GM12878 (cell line): ENCODE measurements around the gene FAM53B. TPM values are rescaled to one million over a fixed set of nuclear protein-coding genes. Genes with fewer than 3 reads are reported as not detected.

Source experiments
- CBX3 ChIP-seq: fragments of 200-600 bp; sonication (generic); IDR thresholded peaks from 2 replicates; pipeline ENCODE4 v1.6.1; 2016; ENCODE audit warnings: low read depth, borderline replicate concordance
- CBX5 ChIP-seq: sonication (generic); IDR thresholded peaks from 2 replicates; pipeline ENCODE4 v1.6.1; 2016; ENCODE audit warnings: low read depth, moderate library complexity, mild to moderate bottlenecking, inconsistent platforms
- GABPA ChIP-seq: IDR thresholded peaks from 2 replicates; pipeline ENCODE4 v1.6.1; 2014; ENCODE audit warnings: antibody characterized with exemption, low read depth, mild to moderate bottlenecking, inconsistent platforms
- MXI1 ChIP-seq: fragments of 150-350 bp; IDR thresholded peaks from 2 replicates; pipeline ENCODE4 v1.6.1; 2011; ENCODE audit warnings: low read depth, mild to moderate bottlenecking, inconsistent platforms, low read length, improper control_type of control experiment
- MYB ChIP-seq: fragments of 150-350 bp; IDR thresholded peaks from 2 replicates; pipeline ENCODE4 v1.6.1; 2014; ENCODE audit warnings: mild to moderate bottlenecking, low read depth, low read length, borderline replicate concordance
- RUNX3 ChIP-seq: IDR thresholded peaks from 2 replicates; pipeline ENCODE4 v1.6.1; 2012; ENCODE audit warnings: low read length, inconsistent platforms
- SREBF1 ChIP-seq: IDR thresholded peaks from 2 replicates; pipeline ENCODE4 v1.6.1; 2012; ENCODE audit warnings: mild to moderate bottlenecking, low read length
- SRF ChIP-seq, 2 experiments: IDR thresholded peaks; 2 replicates each; pipeline ENCODE4 v1.6.1; 2011; ENCODE audit warnings: low read depth in 2 of 2, low read length in 2 of 2, mild to moderate bottlenecking in 1 of 2, moderate library complexity in 1 of 2
- TCF12 ChIP-seq: IDR thresholded peaks from 2 replicates; pipeline ENCODE4 v1.6.1; 2011; ENCODE audit warnings: low read depth, mild to moderate bottlenecking, low read length
- WRNIP1 ChIP-seq: IDR thresholded peaks from 2 replicates; pipeline ENCODE4 v1.6.1; 2011; ENCODE audit warnings: low read depth, low read length, improper control_type of control experiment, borderline replicate concordance
- ZBTB40 ChIP-seq: fragments of 450-650 bp; IDR thresholded peaks from 2 replicates; pipeline ENCODE4 v1.6.1; 2016; ENCODE audit warnings: mild to moderate bottlenecking, moderate library complexity, borderline replicate concordance
- ZNF274 ChIP-seq: IDR thresholded peaks from one replicate; pipeline ENCODE4 v1.8.0; 2011; ENCODE audit not compliant: insufficient read length, insufficient read depth
- polyA plus RNA-seq, 11 experiments: library from polyadenylated mRNA; depleted of rRNA in 4 of 11; unstranded in 6 of 11; stranded (reverse) in 5 of 11; fragments of >200 nt; fragmentation: Nextera tagmentation in 4 of 11; fragmentation: Illumina TruSeq in 1 of 11; extraction: Ambion mirVana in 4 of 11; extraction: Trizol in 1 of 11; gene quantifications; 1 replicate in 1 of 11; 2 replicates in 10 of 11; pipeline versions ENCODE4 v1.2.1 to v1.2.3, GENCODE V29; 2011 to 2016; ENCODE audit warnings: inconsistent platforms in 2 of 11, missing spikeins in 2 of 11, low read depth in 1 of 11
- total RNA-seq, 4 experiments: library from RNA; depleted of rRNA in 3 of 4; stranded (reverse); fragments of >200 nt in 3 of 4; fragmentation: Illumina TruSeq in 1 of 4; extraction: Trizol in 1 of 4; gene quantifications; 2 replicates each; pipeline versions ENCODE4 v1.2.1 to v1.2.3, GENCODE V29; 2013 to 2021
- TF ChIP-seq, protein P1 (sequence below): fragments of 450-650 bp; formaldehyde crosslinking; IDR thresholded peaks from 2 replicates; pipeline ENCODE4 v1.4.0; 2022; ENCODE audit warnings: mild to moderate bottlenecking, moderate library complexity
- TF ChIP-seq, protein P2 (sequence below): fragments of 450-650 bp; IDR thresholded peaks from 2 replicates; pipeline ENCODE4 v1.6.1; 2017; ENCODE audit warnings: mild to moderate bottlenecking, moderate library complexity
- TF ChIP-seq, protein P3 (sequence below): IDR thresholded peaks from 2 replicates; pipeline ENCODE4 v1.6.1; 2011; ENCODE audit warnings: low read depth, mild to moderate bottlenecking, low read length, moderate library complexity, borderline replicate concordance; ENCODE audit errors: extremely low read depth

Gene FAM53B
- total and polyA plus RNA-seq, 10 of the 15 experiments (the other 5 are each of a cell fraction or from before 2014, with no cell fraction given) = 0.05 to 26.3 (median 8.1) TPM

DNA sequence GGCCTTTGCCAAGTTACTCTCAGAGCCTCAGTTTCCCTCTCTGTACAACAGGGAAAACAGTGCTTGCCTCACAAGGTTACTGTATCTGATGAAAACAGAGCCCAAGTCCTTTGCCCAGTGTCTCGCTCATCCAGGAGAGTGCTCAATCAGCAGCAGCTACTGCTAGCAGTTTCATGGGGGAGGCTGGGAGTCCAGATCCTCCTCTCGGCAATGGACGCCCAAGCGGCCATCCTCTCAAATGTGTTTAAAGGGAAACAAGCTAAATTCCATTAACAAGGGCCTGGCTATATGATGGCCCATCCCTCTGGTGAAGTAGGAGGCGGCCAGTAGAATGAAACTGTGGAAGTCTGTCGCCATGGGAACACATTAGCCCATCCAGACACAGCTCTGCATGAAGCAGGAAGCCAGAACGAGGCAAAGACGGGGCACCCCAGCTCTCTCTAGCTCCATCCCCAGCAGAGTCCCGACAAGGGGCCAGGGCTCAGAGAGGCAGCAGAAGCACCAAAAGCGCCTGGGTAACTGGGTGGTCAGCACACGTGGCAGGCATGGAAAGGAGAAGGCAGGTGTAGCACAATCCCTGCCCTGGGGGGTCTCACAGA lies 35.2 kb downstream of the FAM53B start (continued):
- TF ChIP-seq, protein P1, sequence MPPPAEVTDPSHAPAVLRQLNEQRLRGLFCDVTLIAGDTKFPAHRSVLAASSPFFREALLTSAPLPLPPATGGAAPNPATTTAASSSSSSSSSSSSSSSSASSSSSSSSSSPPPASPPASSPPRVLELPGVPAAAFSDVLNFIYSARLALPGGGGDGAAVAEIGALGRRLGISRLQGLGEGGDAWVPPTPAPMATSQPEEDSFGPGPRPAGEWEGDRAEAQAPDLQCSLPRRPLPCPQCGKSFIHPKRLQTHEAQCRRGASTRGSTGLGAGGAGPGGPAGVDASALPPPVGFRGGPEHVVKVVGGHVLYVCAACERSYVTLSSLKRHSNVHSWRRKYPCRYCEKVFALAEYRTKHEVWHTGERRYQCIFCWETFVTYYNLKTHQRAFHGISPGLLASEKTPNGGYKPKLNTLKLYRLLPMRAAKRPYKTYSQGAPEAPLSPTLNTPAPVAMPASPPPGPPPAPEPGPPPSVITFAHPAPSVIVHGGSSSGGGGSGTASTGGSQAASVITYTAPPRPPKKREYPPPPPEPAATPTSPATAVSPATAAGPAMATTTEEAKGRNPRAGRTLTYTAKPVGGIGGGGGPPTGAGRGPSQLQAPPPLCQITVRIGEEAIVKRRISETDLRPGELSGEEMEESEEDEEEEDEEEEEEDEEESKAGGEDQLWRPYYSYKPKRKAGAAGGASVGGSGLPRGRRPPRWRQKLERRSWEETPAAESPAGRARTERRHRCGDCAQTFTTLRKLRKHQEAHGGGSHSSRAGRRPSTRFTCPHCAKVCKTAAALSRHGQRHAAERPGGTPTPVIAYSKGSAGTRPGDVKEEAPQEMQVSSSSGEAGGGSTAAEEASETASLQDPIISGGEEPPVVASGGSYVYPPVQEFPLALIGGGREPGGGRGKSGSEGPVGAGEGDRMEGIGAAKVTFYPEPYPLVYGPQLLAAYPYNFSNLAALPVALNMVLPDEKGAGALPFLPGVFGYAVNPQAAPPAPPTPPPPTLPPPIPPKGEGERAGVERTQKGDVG = no peak
- TF ChIP-seq CBX5 (no peak), CBX3 (no peak), TCF12 (no peak), ZNF274 (no peak), WRNIP1 (no peak), RUNX3 (no peak), GABPA (no peak), ZBTB40 (no peak), MYB (no peak), MXI1 (no peak), SRF (IDR thresholded peaks at IDR 0.05; ENCODE audit: low read depth in 2 of 2, low read length in 2 of 2) (no peak), SREBF1 (no peak)
- TF ChIP-seq, protein P2, sequence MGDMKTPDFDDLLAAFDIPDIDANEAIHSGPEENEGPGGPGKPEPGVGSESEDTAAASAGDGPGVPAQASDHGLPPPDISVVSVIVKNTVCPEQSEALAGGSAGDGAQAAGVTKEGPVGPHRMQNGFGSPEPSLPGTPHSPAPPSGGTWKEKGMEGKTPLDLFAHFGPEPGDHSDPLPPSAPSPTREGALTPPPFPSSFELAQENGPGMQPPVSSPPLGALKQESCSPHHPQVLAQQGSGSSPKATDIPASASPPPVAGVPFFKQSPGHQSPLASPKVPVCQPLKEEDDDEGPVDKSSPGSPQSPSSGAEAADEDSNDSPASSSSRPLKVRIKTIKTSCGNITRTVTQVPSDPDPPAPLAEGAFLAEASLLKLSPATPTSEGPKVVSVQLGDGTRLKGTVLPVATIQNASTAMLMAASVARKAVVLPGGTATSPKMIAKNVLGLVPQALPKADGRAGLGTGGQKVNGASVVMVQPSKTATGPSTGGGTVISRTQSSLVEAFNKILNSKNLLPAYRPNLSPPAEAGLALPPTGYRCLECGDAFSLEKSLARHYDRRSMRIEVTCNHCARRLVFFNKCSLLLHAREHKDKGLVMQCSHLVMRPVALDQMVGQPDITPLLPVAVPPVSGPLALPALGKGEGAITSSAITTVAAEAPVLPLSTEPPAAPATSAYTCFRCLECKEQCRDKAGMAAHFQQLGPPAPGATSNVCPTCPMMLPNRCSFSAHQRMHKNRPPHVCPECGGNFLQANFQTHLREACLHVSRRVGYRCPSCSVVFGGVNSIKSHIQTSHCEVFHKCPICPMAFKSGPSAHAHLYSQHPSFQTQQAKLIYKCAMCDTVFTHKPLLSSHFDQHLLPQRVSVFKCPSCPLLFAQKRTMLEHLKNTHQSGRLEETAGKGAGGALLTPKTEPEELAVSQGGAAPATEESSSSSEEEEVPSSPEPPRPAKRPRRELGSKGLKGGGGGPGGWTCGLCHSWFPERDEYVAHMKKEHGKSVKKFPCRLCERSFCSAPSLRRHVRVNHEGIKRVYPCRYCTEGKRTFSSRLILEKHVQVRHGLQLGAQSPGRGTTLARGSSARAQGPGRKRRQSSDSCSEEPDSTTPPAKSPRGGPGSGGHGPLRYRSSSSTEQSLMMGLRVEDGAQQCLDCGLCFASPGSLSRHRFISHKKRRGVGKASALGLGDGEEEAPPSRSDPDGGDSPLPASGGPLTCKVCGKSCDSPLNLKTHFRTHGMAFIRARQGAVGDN = no peak
- TF ChIP-seq, protein P3, sequence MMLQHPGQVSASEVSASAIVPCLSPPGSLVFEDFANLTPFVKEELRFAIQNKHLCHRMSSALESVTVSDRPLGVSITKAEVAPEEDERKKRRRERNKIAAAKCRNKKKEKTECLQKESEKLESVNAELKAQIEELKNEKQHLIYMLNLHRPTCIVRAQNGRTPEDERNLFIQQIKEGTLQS = no peak
